Thyroid gland (tissue), 4 donors: Measurements from ENCODE around the gene FBXL7.
"Not testable (repeated sequence)": the region's sequence is repeated elsewhere in the genome, so short reads cannot be mapped to it uniquely, and the experiment has no call there.

Experiments
- POLR2A ChIP-seq, 2 donors: fragments of 450-650 bp; IDR thresholded peaks; one replicate each; pipeline ENCODE4 v1.6.1; 2017; ENCODE audit warnings: antibody characterized with exemption in 2 of 2, mild to moderate bottlenecking in 2 of 2, moderate library complexity in 1 of 2
- TF ChIP-seq, protein P1 (sequence below), 6 experiments: fragments of 200-600 bp in 3 of 6; fragments of 450-650 bp in 3 of 6; sonication (generic) in 3 of 6; IDR thresholded peaks; one replicate each; pipeline ENCODE4 v1.5.1; 2016 to 2019; ENCODE audit warnings: antibody characterized with exemption in 6 of 6, mild to moderate bottlenecking in 2 of 6, inconsistent platforms in 1 of 6, moderate library complexity in 1 of 6

- TF ChIP-seq, protein P1, sequence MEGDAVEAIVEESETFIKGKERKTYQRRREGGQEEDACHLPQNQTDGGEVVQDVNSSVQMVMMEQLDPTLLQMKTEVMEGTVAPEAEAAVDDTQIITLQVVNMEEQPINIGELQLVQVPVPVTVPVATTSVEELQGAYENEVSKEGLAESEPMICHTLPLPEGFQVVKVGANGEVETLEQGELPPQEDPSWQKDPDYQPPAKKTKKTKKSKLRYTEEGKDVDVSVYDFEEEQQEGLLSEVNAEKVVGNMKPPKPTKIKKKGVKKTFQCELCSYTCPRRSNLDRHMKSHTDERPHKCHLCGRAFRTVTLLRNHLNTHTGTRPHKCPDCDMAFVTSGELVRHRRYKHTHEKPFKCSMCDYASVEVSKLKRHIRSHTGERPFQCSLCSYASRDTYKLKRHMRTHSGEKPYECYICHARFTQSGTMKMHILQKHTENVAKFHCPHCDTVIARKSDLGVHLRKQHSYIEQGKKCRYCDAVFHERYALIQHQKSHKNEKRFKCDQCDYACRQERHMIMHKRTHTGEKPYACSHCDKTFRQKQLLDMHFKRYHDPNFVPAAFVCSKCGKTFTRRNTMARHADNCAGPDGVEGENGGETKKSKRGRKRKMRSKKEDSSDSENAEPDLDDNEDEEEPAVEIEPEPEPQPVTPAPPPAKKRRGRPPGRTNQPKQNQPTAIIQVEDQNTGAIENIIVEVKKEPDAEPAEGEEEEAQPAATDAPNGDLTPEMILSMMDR (IDR thresholded peaks at IDR 0.05) = not testable (repeated sequence)
- TF ChIP-seq POLR2A (IDR thresholded peaks at IDR 0.05) = not testable (repeated sequence)
These were observed 372.3 kb downstream of the FBXL7 start for GRCh38 chr5:15872259-15872658.
